H1 (cell line): ENCODE data around the gene MAPKAPK2. TPM values are rescaled to one million over a fixed set of nuclear protein-coding genes. Genes with fewer than 3 reads are reported as not detected.

Source experiments
- CTCF ChIA-PET: fragments of 300-600 bp; sonication (Branson Sonifier 250); formaldehyde crosslinking; loops from one replicate; lab custom pipeline; 2021; ENCODE audit not compliant: partially characterized antibody; lab: Charles Lee
- POLR2A ChIA-PET: fragments of 300-600 bp; sonication (Branson Sonifier 250); formaldehyde crosslinking; loops from one replicate; lab custom pipeline; 2021; ENCODE audit warnings: inconsistent platforms; ENCODE audit not compliant: partially characterized antibody; lab: Charles Lee
- DNase-seq, 2 experiments: peaks; one replicate each; pipeline versions ENCODE4 v3.0.0 to v3.0.0-alpha.2; 2010 to 2022; ENCODE audit warnings: low spot score in 2 of 2, low read depth in 1 of 2, mixed read lengths in 1 of 2
- FAIRE-seq: peaks from 2 replicates; lab custom pipeline; 2011; peaks lifted over from hg19 to GRCh38; lab: Jason Lieb, UNC
- H2AFZ ChIP-seq: 2 replicates; pipeline ENCODE4 v1.8.1; 2012; ENCODE audit warnings: low read length, inconsistent platforms
- H2AK5ac ChIP-seq: 2 replicates; pipeline ENCODE4 v1.6.1; 2013; ENCODE audit warnings: low read depth, low read length
- H2BK120ac ChIP-seq: replicated peaks from 2 replicates; pipeline ENCODE3; 2013; ENCODE audit warnings: low read depth, low read length, inconsistent platforms
- H2BK12ac ChIP-seq: 2 replicates; pipeline ENCODE4 v1.6.1; 2013; ENCODE audit warnings: low read depth, low read length
- H2BK15ac ChIP-seq: 2 replicates; pipeline ENCODE4 v1.6.1; 2013; ENCODE audit warnings: low read length
- H2BK20ac ChIP-seq: 2 replicates; pipeline ENCODE4 v1.6.1; 2013; ENCODE audit warnings: low read length
- H2BK5ac ChIP-seq: 2 replicates; pipeline ENCODE4 v1.6.1; 2013; ENCODE audit warnings: low read depth, low read length
- H3K14ac ChIP-seq: 2 replicates; pipeline ENCODE4 v1.6.1; 2013; ENCODE audit warnings: inconsistent platforms; ENCODE audit not compliant: insufficient read length
- H3K18ac ChIP-seq: 2 replicates; pipeline ENCODE4 v1.6.1; 2013; ENCODE audit warnings: low read length; ENCODE audit errors: extremely low read depth
- H3K23ac ChIP-seq: 2 replicates; pipeline ENCODE4 v1.6.1; 2013; ENCODE audit warnings: inconsistent platforms; ENCODE audit not compliant: insufficient read length
- H3K23me2 ChIP-seq: 2 replicates; pipeline ENCODE4 v1.6.1; 2013; ENCODE audit warnings: low read depth, low read length
- H3K27ac ChIP-seq: 2 replicates; pipeline ENCODE4 v1.6.1; 2011; ENCODE audit warnings: low read depth, low read length, inconsistent platforms
- H3K27me3 ChIP-seq, 4 experiments: replicated peaks in 1 of 4; 1 replicate in 1 of 4; 2 replicates in 3 of 4; pipeline versions ENCODE4 v1.6.1 to v1.8.1; 2011 to 2013; ENCODE audit warnings: low read length in 3 of 4, mild to moderate bottlenecking in 3 of 4, inconsistent platforms in 2 of 4, mixed read lengths in 2 of 4, moderate library complexity in 1 of 4; ENCODE audit not compliant: control insufficient read depth in 3 of 4, insufficient read depth in 3 of 4; ENCODE audit errors: extremely low read depth in 1 of 4
- H3K36me3 ChIP-seq, 4 experiments: 2 replicates each; pipeline versions ENCODE4 v1.6.1 to v1.8.1; 2011 to 2013; ENCODE audit warnings: mild to moderate bottlenecking in 4 of 4, low read length in 3 of 4, moderate library complexity in 2 of 4, control low read depth in 1 of 4, inconsistent platforms in 1 of 4; ENCODE audit not compliant: insufficient read depth in 4 of 4, control insufficient read depth in 2 of 4
- H3K4ac ChIP-seq: replicated peaks from 2 replicates; pipeline ENCODE3; 2013; ENCODE audit warnings: low read length, low read depth, mixed read lengths, inconsistent platforms; ENCODE audit not compliant: insufficient read length
- H3K4me1 ChIP-seq, 4 experiments: replicated peaks in 1 of 4; 1 replicate in 1 of 4; 2 replicates in 3 of 4; pipeline versions ENCODE4 v1.6.1 to v1.8.1; 2011 to 2013; ENCODE audit warnings: low read length in 3 of 4, inconsistent platforms in 2 of 4, mixed read lengths in 1 of 4; ENCODE audit not compliant: insufficient read depth in 4 of 4, control insufficient read depth in 3 of 4
- H3K4me2 ChIP-seq, 2 experiments: 2 replicates each; pipeline versions ENCODE4 v1.6.1 to v1.8.1; 2011 to 2013; ENCODE audit warnings: low read depth in 2 of 2, low read length in 2 of 2, control low read depth in 1 of 2, inconsistent platforms in 1 of 2, mild to moderate bottlenecking in 1 of 2; ENCODE audit not compliant: insufficient read depth in 1 of 2
- H3K4me3 ChIP-seq, 4 experiments: fragments of 200-600, 300-600 bp in 1 of 4; sonication (generic), shearing (Covaris generic), sonication (Bioruptor Twin) in 1 of 4; 2 replicates each; pipeline versions ENCODE4 v1.5.1 to v1.8.1; 2011 to 2016; ENCODE audit warnings: low read length in 4 of 4, low read depth in 3 of 4, control low read depth in 2 of 4, inconsistent platforms in 2 of 4, mild to moderate bottlenecking in 2 of 4, mixed read lengths in 1 of 4, moderate library complexity in 1 of 4; ENCODE audit not compliant: insufficient read depth in 2 of 4; ENCODE audit errors: extremely low read depth in 1 of 4
- H3K56ac ChIP-seq: replicated peaks from 2 replicates; pipeline ENCODE3; 2013; ENCODE audit warnings: low read depth, mild to moderate bottlenecking, mixed read lengths, low read length, inconsistent platforms; ENCODE audit not compliant: insufficient read length
- H3K79me1 ChIP-seq: 2 replicates; pipeline ENCODE4 v1.6.1; 2013; ENCODE audit warnings: low read depth, low read length, control low read depth
- H3K79me2 ChIP-seq, 2 experiments: 2 replicates each; pipeline versions ENCODE4 v1.6.1 to v1.8.1; 2012 to 2013; ENCODE audit warnings: low read length in 2 of 2, mild to moderate bottlenecking in 2 of 2, inconsistent platforms in 1 of 2; ENCODE audit not compliant: insufficient read depth in 2 of 2, control insufficient read depth in 1 of 2
- H3K9ac ChIP-seq, 4 experiments: replicated peaks in 1 of 4; 1 replicate in 1 of 4; 2 replicates in 3 of 4; pipeline versions ENCODE4 v1.6.1 to v1.8.1; 2011 to 2013; ENCODE audit warnings: low read depth in 3 of 4, low read length in 3 of 4, control low read depth in 2 of 4, mild to moderate bottlenecking in 2 of 4, moderate library complexity in 2 of 4, inconsistent platforms in 1 of 4; ENCODE audit errors: extremely low read depth in 1 of 4
- H3K9me3 ChIP-seq, 2 experiments: 2 replicates each; pipeline versions ENCODE4 v1.6.1 to v1.8.1; 2012 to 2013; ENCODE audit warnings: mild to moderate bottlenecking in 2 of 2, moderate library complexity in 2 of 2, control low read depth in 1 of 2, inconsistent platforms in 1 of 2, low read depth in 1 of 2, low read length in 1 of 2, mixed read lengths in 1 of 2; ENCODE audit not compliant: insufficient read depth in 2 of 2
- H4K20me1 ChIP-seq, 2 experiments: replicated peaks in 1 of 2; 2 replicates each; pipeline versions ENCODE3 to v1.8.1; 2011 to 2013; ENCODE audit warnings: inconsistent platforms in 2 of 2, low read length in 2 of 2, mild to moderate bottlenecking in 1 of 2; ENCODE audit not compliant: insufficient read depth in 2 of 2, control insufficient read depth in 1 of 2
- H4K5ac ChIP-seq: 2 replicates; pipeline ENCODE4 v1.6.1; 2013; ENCODE audit warnings: low read length, low read depth, mixed read lengths, inconsistent platforms; ENCODE audit not compliant: insufficient read length
- H4K8ac ChIP-seq: 2 replicates; pipeline ENCODE4 v1.8.0; 2013; ENCODE audit warnings: mild to moderate bottlenecking, moderate library complexity, low read length, inconsistent platforms; ENCODE audit not compliant: insufficient read depth; ENCODE audit errors: extremely low read depth
- H4K91ac ChIP-seq: replicated peaks from 2 replicates; pipeline ENCODE3; 2013; ENCODE audit warnings: low read length, mixed read lengths, inconsistent platforms; ENCODE audit not compliant: insufficient read length
- ASH2L ChIP-seq: fragments of 200-600, 300-600 bp; sonication (generic); IDR thresholded peaks from one replicate; pipeline ENCODE4 v1.7.1; 2017; ENCODE audit warnings: low read length
- KDM4A ChIP-seq: IDR thresholded peaks from one replicate; pipeline ENCODE4 v1.7.1; 2012; ENCODE audit warnings: low read depth, mild to moderate bottlenecking, moderate library complexity, low read length, inconsistent platforms; ENCODE audit not compliant: severe bottlenecking
- RXRA ChIP-seq: IDR thresholded peaks from 2 replicates; pipeline ENCODE4 v1.6.1; 2011; ENCODE audit warnings: low read depth, mild to moderate bottlenecking, low read length, moderate library complexity; ENCODE audit not compliant: insufficient read depth
- TBP ChIP-seq: IDR thresholded peaks from 2 replicates; pipeline ENCODE4 v1.6.1; 2011; ENCODE audit warnings: low read depth, low read length, improper control_type of control experiment
- WGBS, 2 experiments: shearing (Covaris generic) in 1 of 2; methylation state at CpG; one replicate each; pipeline versions ENCODE4 v1.1.6 to v1.1.7; 2013 to 2015; ENCODE audit warnings: low lambda C conversion rate in 2 of 2, mixed read lengths in 2 of 2, inconsistent platforms in 1 of 2, low coverage in 1 of 2, missing lambda C conversion rate in 1 of 2; ENCODE audit not compliant: insufficient replicate concordance in 2 of 2, insufficient coverage in 1 of 2, insufficient read length in 1 of 2; ENCODE audit errors: extremely low coverage in 1 of 2, missing lambda C conversion rate in 1 of 2; 5-methylcytosine and 5-hydroxymethylcytosine counted together
- polyA plus RNA-seq, 7 experiments: library from polyadenylated mRNA; depleted of rRNA in 3 of 7; stranded (reverse) in 5 of 7; unstranded in 2 of 7; fragments of >200 nt in 5 of 7; fragments of 200-250 nt in 2 of 7; gene quantifications; 1 replicate in 5 of 7; 2 replicates in 1 of 7; 4 replicates in 1 of 7; pipeline versions ENCODE4 v1.2.1 to v1.2.3, GENCODE V29; 2011 to 2013; ENCODE audit warnings: missing spikeins in 2 of 7, mixed read lengths in 2 of 7
- total RNA-seq: library from RNA; stranded (reverse); fragmentation: NEBNext Ultra II Directional; extraction: Animal tissue kit (Norgen Biotek cat#: 25700); gene quantifications from 2 replicates; pipeline ENCODE4 v1.2.1, GENCODE V29; 2021
- TF ChIP-seq, protein P1 (sequence below): IDR thresholded peaks from 2 replicates; pipeline ENCODE4 v1.6.1; 2012; ENCODE audit warnings: low read length, inconsistent platforms
- TF ChIP-seq, protein P2 (sequence below), 3 experiments: IDR thresholded peaks; 1 replicate in 2 of 3; 2 replicates in 1 of 3; pipeline versions ENCODE4 v1.5.1 to v1.6.1; 2011; ENCODE audit warnings: low read length in 3 of 3, mild to moderate bottlenecking in 3 of 3, inconsistent platforms in 2 of 3, low read depth in 1 of 3, moderate library complexity in 1 of 3; ENCODE audit not compliant: insufficient read depth in 1 of 3; ENCODE audit errors: control extremely low read depth in 1 of 3

The MAPKAPK2 gene
- total and polyA plus RNA-seq, 2 of the 8 experiments (the other 6 are each of a cell fraction or from before 2014, with no cell fraction given) = 27.5 to 44.9 TPM

DNA sequence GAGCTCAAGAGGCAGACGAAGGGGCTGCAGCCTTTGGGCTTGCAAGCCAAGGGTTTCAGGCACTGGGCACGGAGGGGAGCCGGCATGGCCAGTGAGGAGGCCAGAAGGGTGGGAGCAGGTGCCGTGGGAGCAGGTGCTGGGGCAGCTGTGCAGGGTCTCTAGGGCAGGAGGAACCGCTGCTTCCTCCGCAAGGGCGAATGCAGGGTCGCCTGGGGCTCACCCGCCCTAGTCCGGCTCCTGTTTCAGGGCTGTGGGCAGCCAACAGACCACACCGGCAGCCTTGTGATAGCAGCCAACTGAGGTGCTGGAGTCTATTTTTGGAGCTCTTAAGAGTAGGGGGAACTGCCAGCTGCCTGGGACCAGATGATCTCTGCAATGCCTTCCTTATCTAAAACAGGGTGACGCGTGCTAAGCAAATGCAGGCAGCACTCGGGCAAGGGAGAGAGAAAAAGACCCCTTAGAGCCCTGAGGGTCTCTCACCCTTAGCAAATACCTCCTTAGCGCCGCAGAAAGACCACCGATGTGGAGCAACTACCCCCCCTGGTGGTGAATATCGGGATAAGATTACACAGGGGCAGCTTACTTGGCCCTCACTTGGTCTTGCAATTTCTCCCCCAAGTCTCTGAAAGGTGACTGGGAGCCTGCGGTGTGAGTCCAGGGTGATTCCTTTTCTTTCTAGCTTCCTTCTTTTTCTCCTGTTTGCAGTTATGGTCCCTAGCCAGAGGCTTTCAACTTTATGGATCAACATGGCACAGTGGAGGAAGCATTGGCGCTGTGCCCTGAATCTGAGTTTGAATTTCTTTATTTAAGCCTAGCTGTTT lies 20.7 kb upstream of the MAPKAPK2 start:
- Histone ChIP-seq H3K27me3 (peaks cover 0 to 10% (median 3%) of the 10 kb centered on the region in 4 experiments; a peak in 5 of 7 replicates), H3K56ac (no peak overlapping the region), H2AFZ (peak overlapping the region; percentile 94), H3K4ac (no peak overlapping the region), H2BK5ac (no peak overlapping the region), H3K23ac (no peak overlapping the region), H3K4me2 (peak overlapping the region; percentile 65 to 86), H2AK5ac (no peak overlapping the region), H3K9me3 (no peaks in the 10 kb centered on the region), H3K27ac (no peak overlapping the region), H4K91ac (no peak overlapping the region), H4K8ac (no peak overlapping the region), H2BK20ac (0 out of 2 replicates have a peak overlapping the region, but pooled peaks have one; percentile 8), H3K79me1 (no peaks in the 10 kb centered on the region), H3K4me1 (peaks cover 0 to 5% (median 1%) of the 10 kb centered on the region in 4 experiments; a peak in 4 of 7 replicates), H4K5ac (no peak overlapping the region), H2BK15ac (peak overlapping the region; percentile 29; the same call in 1 of the 2 replicates), H3K18ac (peak overlapping the region; percentile 60), H3K9ac (no peak overlapping the region), H3K36me3 (no peaks in the 10 kb centered on the region), H3K14ac (no peak overlapping the region), H2BK12ac (no peak overlapping the region; the same call in 1 of the 2 replicates), H4K20me1 (no peaks in the 10 kb centered on the region), H3K23me2 (no peaks in the 10 kb centered on the region; the same call in 1 of the 2 replicates), H3K4me3 (peak overlapping the region; percentile 11 to 54 (median 25); a peak in 7 of 8 replicates), H2BK120ac (no peak overlapping the region), H3K79me2 (no peaks in the 10 kb centered on the region)
- DNase-seq (peak in 1 of 2 experiments; percentile 92), FAIRE-seq (no peak)
- CTCF ChIA-PET = interaction anchor here (0.6 to 23.8 kb wide), 63 partner anchors 6 to 1276 kb away, joined by 3 to 666 read pairs (median 5); partner anchors contain the start of genes DYRK3 and EIF2D
- POLR2A ChIA-PET = interaction anchor here (0.8 to 2.3 kb wide), 9 partner anchors 10 to 58 kb away, joined by 3 to 13 read pairs (median 4); partner anchors contain the start of genes DYRK3 and EIF2D
- 14% methylated on average over 20 of the region's 20 CpGs; no CpG with 5 or more reads in 1 of the 2 experiments for WGBS, 2 experiments
- TF ChIP-seq ASH2L = peak; percentile 34
- peak; percentile 52; the same call in 1 of the 2 replicates for TF ChIP-seq TBP
- no peak for TF ChIP-seq RXRA
- TF ChIP-seq KDM4A = peak; percentile 65
- TF ChIP-seq, protein P1, sequence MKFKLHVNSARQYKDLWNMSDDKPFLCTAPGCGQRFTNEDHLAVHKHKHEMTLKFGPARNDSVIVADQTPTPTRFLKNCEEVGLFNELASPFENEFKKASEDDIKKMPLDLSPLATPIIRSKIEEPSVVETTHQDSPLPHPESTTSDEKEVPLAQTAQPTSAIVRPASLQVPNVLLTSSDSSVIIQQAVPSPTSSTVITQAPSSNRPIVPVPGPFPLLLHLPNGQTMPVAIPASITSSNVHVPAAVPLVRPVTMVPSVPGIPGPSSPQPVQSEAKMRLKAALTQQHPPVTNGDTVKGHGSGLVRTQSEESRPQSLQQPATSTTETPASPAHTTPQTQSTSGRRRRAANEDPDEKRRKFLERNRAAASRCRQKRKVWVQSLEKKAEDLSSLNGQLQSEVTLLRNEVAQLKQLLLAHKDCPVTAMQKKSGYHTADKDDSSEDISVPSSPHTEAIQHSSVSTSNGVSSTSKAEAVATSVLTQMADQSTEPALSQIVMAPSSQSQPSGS = 0 out of 2 replicates have a peak, but pooled peaks have one; percentile 31
- TF ChIP-seq, protein P2, sequence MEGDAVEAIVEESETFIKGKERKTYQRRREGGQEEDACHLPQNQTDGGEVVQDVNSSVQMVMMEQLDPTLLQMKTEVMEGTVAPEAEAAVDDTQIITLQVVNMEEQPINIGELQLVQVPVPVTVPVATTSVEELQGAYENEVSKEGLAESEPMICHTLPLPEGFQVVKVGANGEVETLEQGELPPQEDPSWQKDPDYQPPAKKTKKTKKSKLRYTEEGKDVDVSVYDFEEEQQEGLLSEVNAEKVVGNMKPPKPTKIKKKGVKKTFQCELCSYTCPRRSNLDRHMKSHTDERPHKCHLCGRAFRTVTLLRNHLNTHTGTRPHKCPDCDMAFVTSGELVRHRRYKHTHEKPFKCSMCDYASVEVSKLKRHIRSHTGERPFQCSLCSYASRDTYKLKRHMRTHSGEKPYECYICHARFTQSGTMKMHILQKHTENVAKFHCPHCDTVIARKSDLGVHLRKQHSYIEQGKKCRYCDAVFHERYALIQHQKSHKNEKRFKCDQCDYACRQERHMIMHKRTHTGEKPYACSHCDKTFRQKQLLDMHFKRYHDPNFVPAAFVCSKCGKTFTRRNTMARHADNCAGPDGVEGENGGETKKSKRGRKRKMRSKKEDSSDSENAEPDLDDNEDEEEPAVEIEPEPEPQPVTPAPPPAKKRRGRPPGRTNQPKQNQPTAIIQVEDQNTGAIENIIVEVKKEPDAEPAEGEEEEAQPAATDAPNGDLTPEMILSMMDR (IDR thresholded peaks at IDR 0.05; ENCODE audit: control extremely low read depth in 1 of 3, insufficient read depth in 1 of 3, low read depth in 1 of 3, low read length in 3 of 3) = peak; percentile 72 to 91 (median 87)
